Activated CD4-positive, alpha-beta memory T cell treated with anti-CD3 and anti-CD28 coated beads, Interleukin-2, amount 10 ng/mL, durations not matched to agents 7 days and 5 days (primary cell): ENCODE measurements around the gene C11orf68. TPM values are rescaled to one million over a fixed set of nuclear protein-coding genes. Genes with fewer than 3 reads are reported as not detected.

Source experiments
- CTCF ChIA-PET: fragments of 350-600 bp; sonication (Branson Sonifier 250); formaldehyde crosslinking; loops from one replicate; lab custom pipeline; 2021; ENCODE audit warnings: antibody characterized with exemption, inconsistent platforms; lab: Charles Lee
- POLR2A ChIA-PET: fragments of 350-600 bp; sonication (Branson Sonifier 250); formaldehyde crosslinking; loops from one replicate; lab custom pipeline; 2021; ENCODE audit warnings: antibody characterized with exemption; lab: Charles Lee
- DNase-seq: peaks from one replicate; pipeline ENCODE4 v3.0.0-alpha.2; 2020
- H3K27ac Mint-ChIP-seq: one replicate; pipeline ENCODE4 v1.8.0; 2021; ENCODE audit warnings: mild to moderate bottlenecking, mixed read lengths
- H3K27me3 Mint-ChIP-seq: one replicate; pipeline ENCODE4 v1.8.0; 2021; ENCODE audit warnings: mixed read lengths
- H3K36me3 Mint-ChIP-seq: one replicate; pipeline ENCODE4 v1.8.0; 2021; ENCODE audit warnings: low read depth, mixed read lengths
- H3K4me1 Mint-ChIP-seq: one replicate; pipeline ENCODE4 v1.8.0; 2021; ENCODE audit warnings: mixed read lengths
- H3K4me3 Mint-ChIP-seq: one replicate; pipeline ENCODE4 v1.8.0; 2021; ENCODE audit warnings: mild to moderate bottlenecking, mixed read lengths
- H3K9me3 Mint-ChIP-seq: one replicate; pipeline ENCODE4 v1.8.0; 2021; ENCODE audit warnings: mixed read lengths
- total RNA-seq, 2 experiments: library from RNA; stranded (reverse); gene quantifications; one replicate each; pipeline ENCODE4 v1.2.3, GENCODE V29; 2021

The C11orf68 gene
- total RNA-seq, 2 experiments from 2014 or later = 34.1 to 34.2 TPM

- Mint-ChIP-seq H3K4me3 (no peak overlapping the region), H3K4me1 (peaks cover 82% of the 10 kb centered on the region), H3K9me3 (no peaks in the 10 kb centered on the region), H3K27me3 (no peaks in the 10 kb centered on the region), H3K27ac (peak overlapping the region; percentile 52), H3K36me3 (peaks cover 50% of the 10 kb centered on the region)
- DNase-seq = no peak
- POLR2A ChIA-PET = interaction anchor here (0.6 to 11.5 kb wide), 16 partner anchors 9 to 220 kb away, joined by 3 to 284 read pairs (median 4); partner anchors contain the start of genes C11orf68, CFL1, DRAP1 and FOSL1
- CTCF ChIA-PET = interaction anchor here (1.0 to 10.0 kb wide), 41 partner anchors 9 to 268 kb away, joined by 3 to 251 read pairs (median 7); partner anchors contain the start of genes AP5B1, C11orf68, CFL1 and CST6
Measured at GRCh38 chr11:65885231-65885630, 33.6 kb downstream of the C11orf68 start.

GRCh38 chr11:65884716-65885092 lies 34.2 kb downstream of the C11orf68 start:
- H3K9me3 Mint-ChIP-seq = no peaks in the 10 kb centered on the region
- peaks cover 82% of the 10 kb centered on the region for H3K4me1 Mint-ChIP-seq
- H3K27ac Mint-ChIP-seq = peak overlapping the region; percentile 73
- POLR2A ChIA-PET = interaction anchor here (0.6 to 11.5 kb wide), 18 partner anchors 9 to 732 kb away, joined by 3 to 284 read pairs (median 4); partner anchors contain the start of genes BANF1, C11orf68, CFL1 and DRAP1
- CTCF ChIA-PET = interaction anchor here (0.6 to 10.0 kb wide), 47 partner anchors 9 to 268 kb away, joined by 3 to 251 read pairs (median 4); partner anchors contain the start of genes AP5B1, C11orf68, CFL1 and CST6
- DNase-seq = peak; percentile 87
- H3K36me3 Mint-ChIP-seq = peaks cover 50% of the 10 kb centered on the region
- H3K4me3 Mint-ChIP-seq = no peak overlapping the region
- H3K27me3 Mint-ChIP-seq = no peaks in the 10 kb centered on the region

- no peak overlapping the region for H3K4me3 Mint-ChIP-seq
- DNase-seq = no peak
- no peaks in the 10 kb centered on the region for H3K9me3 Mint-ChIP-seq
- H3K27me3 Mint-ChIP-seq = no peaks in the 10 kb centered on the region
- POLR2A ChIA-PET = interaction anchor here (0.6 to 11.5 kb wide), 16 partner anchors 10 to 733 kb away, joined by 3 to 284 read pairs (median 4); partner anchors contain the start of genes BANF1, C11orf68, CFL1 and DRAP1
- H3K36me3 Mint-ChIP-seq = peaks cover 50% of the 10 kb centered on the region
- H3K27ac Mint-ChIP-seq = peak overlapping the region; percentile 73
- peaks cover 82% of the 10 kb centered on the region for H3K4me1 Mint-ChIP-seq
- CTCF ChIA-PET = interaction anchor here (0.6 to 10.0 kb wide), 45 partner anchors 9 to 267 kb away, joined by 3 to 251 read pairs (median 5); partner anchors contain the start of genes AP5B1, C11orf68, CFL1 and DRAP1
Measured at GRCh38 chr11:65883786-65884715, 34.8 kb downstream of the C11orf68 start.

GRCh38 chr11:65883058-65883761 lies 35.7 kb downstream of the C11orf68 start:
- CTCF ChIA-PET = interaction anchor here (1.1 to 10.0 kb wide), 14 partner anchors 8 to 210 kb away, joined by 3 to 251 read pairs (median 14); partner anchors contain the start of genes AP5B1, C11orf68, CFL1 and DRAP1
- Mint-ChIP-seq H3K27ac (no peak overlapping the region), H3K27me3 (no peaks in the 10 kb centered on the region), H3K36me3 (peaks cover 49% of the 10 kb centered on the region), H3K4me3 (no peak overlapping the region), H3K4me1 (peaks cover 81% of the 10 kb centered on the region), H3K9me3 (no peaks in the 10 kb centered on the region)
- DNase-seq = no peak
- POLR2A ChIA-PET = interaction anchor here (2.1 to 11.5 kb wide), 4 partner anchors 9 to 172 kb away, joined by 6 to 284 read pairs (median 23); partner anchors contain the start of genes CFL1, KAT5 and MUS81

- CTCF ChIA-PET = interaction anchor here (1.5 to 10.0 kb wide), 6 partner anchors 13 to 108 kb away, joined by 3 to 251 read pairs (median 22); partner anchors contain the start of genes CFL1 and MUS81
- POLR2A ChIA-PET = interaction anchor here (0.9 to 6.6 kb wide), 6 partner anchors 8 to 216 kb away, joined by 3 to 51 read pairs (median 8); partner anchors contain the start of genes CCDC85B, FIBP, KAT5 and MUS81
Measured at GRCh38 chr11:65882120-65883057, 36.5 kb downstream of the C11orf68 start.

GRCh38 chr11:65880844-65881421 lies 37.9 kb downstream of the C11orf68 start:
- no peak for DNase-seq
- Mint-ChIP-seq H3K9me3 (no peaks in the 10 kb centered on the region), H3K4me1 (peaks cover 68% of the 10 kb centered on the region), H3K27me3 (no peaks in the 10 kb centered on the region), H3K36me3 (peaks cover 34% of the 10 kb centered on the region), H3K4me3 (peak overlapping the region; percentile 61), H3K27ac (peak overlapping the region; percentile 88)
- CTCF ChIA-PET = interaction anchor here (1.5 to 3.5 kb wide), 3 partner anchors 8 to 21 kb away, joined by 3 to 21 read pairs (median 14); partner anchors contain the start of genes CCDC85B, FIBP and MUS81
- POLR2A ChIA-PET = interaction anchor here (0.8 to 6.6 kb wide), 9 partner anchors 9 to 215 kb away, joined by 3 to 51 read pairs (median 3); partner anchors contain the start of genes CCDC85B, CFL1, FIBP and FOSL1

More at GRCh38 chr11:65882120-65883057, 36.5 kb downstream of the C11orf68 start:
- H3K36me3 Mint-ChIP-seq = peaks cover 43% of the 10 kb centered on the region
- no peak for DNase-seq
- no peaks in the 10 kb centered on the region for H3K27me3 Mint-ChIP-seq
- H3K4me3 Mint-ChIP-seq = no peak overlapping the region
- H3K27ac Mint-ChIP-seq = peak overlapping the region; percentile 88
- H3K4me1 Mint-ChIP-seq = peaks cover 78% of the 10 kb centered on the region
- H3K9me3 Mint-ChIP-seq = no peaks in the 10 kb centered on the region

- H3K9me3 Mint-ChIP-seq = no peaks in the 10 kb centered on the region
- ChIA-PET POLR2A (interaction anchor here (0.9 to 6.6 kb wide), 7 partner anchors 10 to 169 kb away, joined by 3 to 51 read pairs (median 7); partner anchors contain the start of genes CCDC85B, CFL1, FIBP and KAT5), CTCF (interaction anchor here (3.1 to 3.5 kb wide), 2 partner anchors 9 to 20 kb away, joined by 14 to 21 read pairs; partner anchors contain the start of genes CCDC85B, FIBP and MUS81)
- peak overlapping the region; percentile 67 for H3K4me3 Mint-ChIP-seq
- H3K4me1 Mint-ChIP-seq = peaks cover 62% of the 10 kb centered on the region
- peak overlapping the region; percentile 88 for H3K27ac Mint-ChIP-seq
- H3K36me3 Mint-ChIP-seq = peaks cover 27% of the 10 kb centered on the region
- H3K27me3 Mint-ChIP-seq = no peaks in the 10 kb centered on the region
- no peak for DNase-seq
Measured at GRCh38 chr11:65880027-65880426, 38.8 kb downstream of the C11orf68 start.

- ChIA-PET CTCF (interaction anchor here (1.4 to 3.5 kb wide), 4 partner anchors 10 to 143 kb away, joined by 3 to 21 read pairs (median 9); partner anchors contain the start of genes CCDC85B, FIBP and MUS81), POLR2A (interaction anchor here (0.9 to 6.6 kb wide), 7 partner anchors 9 to 168 kb away, joined by 3 to 51 read pairs (median 5); partner anchors contain the start of genes CCDC85B, CFL1, FIBP and KAT5)
- DNase-seq = peak; percentile 64
- Mint-ChIP-seq H3K27ac (peak within 1 kb of the TSS; percentile 88), H3K4me1 (peaks cover 57% of the 10 kb centered on the region), H3K4me3 (peak within 1 kb of the TSS; percentile 67), H3K27me3 (no peaks in the 10 kb centered on the region), H3K36me3 (peaks cover 23% of the 10 kb centered on the region), H3K9me3 (no peaks in the 10 kb centered on the region)
Measured at GRCh38 chr11:65879617-65880016, 39.2 kb downstream of the C11orf68 start, which contains the start of gene CTSW. TSS of gene CTSW (plus strand) at chr11:65879837. CDS start at chr11:65879855, 18 bp downstream.

- Mint-ChIP-seq H3K36me3 (peaks cover 5% of the 10 kb centered on the region), H3K27me3 (peaks cover 10% of the 10 kb centered on the region), H3K4me3 (peak overlapping the region; percentile 85), H3K9me3 (no peaks in the 10 kb centered on the region), H3K27ac (peak overlapping the region; percentile 68), H3K4me1 (peaks cover 43% of the 10 kb centered on the region)
- POLR2A ChIA-PET = interaction anchor here (1.1 to 2.9 kb wide), 10 partner anchors 10 to 94 kb away, joined by 3 to 47 read pairs (median 6); partner anchors contain the start of genes C11orf68, CCDC85B, CFL1 and FIBP
- CTCF ChIA-PET = interaction anchor here (0.6 to 4.4 kb wide), 5 partner anchors 13 to 197 kb away, joined by 3 to 82 read pairs (median 3); partner anchors contain the start of genes CCDC85B, FIBP and MUS81
- DNase-seq = peak; percentile 97
Measured at GRCh38 chr11:65873318-65874156, 45.3 kb downstream of the C11orf68 start.
